ENCODE results near the gene ZDHHC4.

DNA sequence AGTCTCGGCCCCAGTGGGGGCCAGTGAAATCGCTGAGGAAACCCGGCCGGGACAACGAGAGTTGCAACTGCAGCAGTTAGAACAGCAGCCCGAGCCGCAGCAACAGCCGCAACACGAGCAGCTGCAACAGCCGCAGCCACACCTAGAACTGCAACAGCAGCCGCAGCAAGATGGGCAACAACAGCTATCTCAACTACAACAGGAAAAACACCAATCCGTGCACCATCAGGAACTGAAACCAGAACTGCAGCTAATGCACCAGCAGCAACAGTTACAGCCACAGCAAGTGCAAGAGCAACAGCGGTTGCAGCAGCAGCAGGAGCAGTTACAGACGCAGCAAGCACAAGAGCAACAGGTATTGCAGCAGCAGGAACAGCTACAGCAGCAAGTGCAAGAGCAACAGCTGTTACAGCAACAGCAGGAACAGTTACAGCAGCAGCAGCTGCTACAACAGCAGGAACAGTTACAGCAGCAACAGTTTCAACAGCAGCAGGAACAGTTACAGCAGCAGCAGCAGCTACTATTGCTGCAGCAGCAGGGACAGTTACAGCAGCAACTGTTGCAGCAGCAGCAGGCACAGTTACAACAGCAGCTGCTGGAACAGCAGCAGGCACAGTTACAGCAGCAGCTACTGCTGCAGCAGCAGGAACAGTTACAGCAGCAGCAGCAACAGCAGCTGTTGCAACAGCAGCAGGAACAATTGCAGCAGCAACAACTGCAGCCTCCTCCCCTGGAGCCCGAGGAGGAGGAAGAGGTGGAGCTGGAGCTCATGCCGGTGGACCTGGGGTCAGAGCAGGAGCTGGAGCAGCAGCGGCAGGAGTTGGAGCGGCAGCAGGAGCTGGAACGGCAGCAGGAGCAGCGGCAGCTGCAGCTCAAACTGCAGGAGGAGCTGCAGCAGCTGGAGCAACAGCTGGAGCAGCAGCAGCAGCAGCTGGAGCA, 44.2 kb downstream of the ZDHHC4 start:
- TF ChIP-seq, protein P1, sequence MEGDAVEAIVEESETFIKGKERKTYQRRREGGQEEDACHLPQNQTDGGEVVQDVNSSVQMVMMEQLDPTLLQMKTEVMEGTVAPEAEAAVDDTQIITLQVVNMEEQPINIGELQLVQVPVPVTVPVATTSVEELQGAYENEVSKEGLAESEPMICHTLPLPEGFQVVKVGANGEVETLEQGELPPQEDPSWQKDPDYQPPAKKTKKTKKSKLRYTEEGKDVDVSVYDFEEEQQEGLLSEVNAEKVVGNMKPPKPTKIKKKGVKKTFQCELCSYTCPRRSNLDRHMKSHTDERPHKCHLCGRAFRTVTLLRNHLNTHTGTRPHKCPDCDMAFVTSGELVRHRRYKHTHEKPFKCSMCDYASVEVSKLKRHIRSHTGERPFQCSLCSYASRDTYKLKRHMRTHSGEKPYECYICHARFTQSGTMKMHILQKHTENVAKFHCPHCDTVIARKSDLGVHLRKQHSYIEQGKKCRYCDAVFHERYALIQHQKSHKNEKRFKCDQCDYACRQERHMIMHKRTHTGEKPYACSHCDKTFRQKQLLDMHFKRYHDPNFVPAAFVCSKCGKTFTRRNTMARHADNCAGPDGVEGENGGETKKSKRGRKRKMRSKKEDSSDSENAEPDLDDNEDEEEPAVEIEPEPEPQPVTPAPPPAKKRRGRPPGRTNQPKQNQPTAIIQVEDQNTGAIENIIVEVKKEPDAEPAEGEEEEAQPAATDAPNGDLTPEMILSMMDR (IDR thresholded peaks at IDR 0.05): no peak
- no peak for TF ChIP-seq POLR2A (IDR thresholded peaks at IDR 0.05)

Measured in Peyer's patch (tissue), 4 donors.